ENCODE results near the gene PTGS1.
"Not testable (repeated sequence)": the region's sequence is repeated elsewhere in the genome, so short reads cannot be mapped to it uniquely, and the experiment has no call there.

PTGS1 gene

DNA sequence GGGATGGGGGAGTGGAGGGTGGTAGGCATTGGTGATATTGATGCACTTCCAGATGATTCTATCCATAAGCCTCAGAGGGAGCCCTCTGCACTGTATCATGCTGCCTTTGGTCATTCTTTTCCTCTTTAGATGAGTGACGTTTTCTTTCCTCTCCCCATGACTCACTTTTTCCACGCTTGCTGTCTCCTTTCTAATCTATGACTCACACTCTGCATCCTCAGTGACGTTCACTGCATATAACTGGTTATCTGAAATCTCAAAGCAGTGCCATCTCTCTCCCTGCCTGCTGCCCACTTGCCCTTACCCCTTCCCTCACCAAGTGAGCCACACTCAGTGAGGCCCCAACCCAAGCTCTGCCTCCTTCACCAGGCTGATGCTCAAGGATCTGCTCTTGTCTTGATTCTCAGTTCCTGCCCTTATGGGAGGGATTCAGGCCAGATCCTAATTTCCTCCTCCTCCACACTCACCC is 31.6 kb downstream of the PTGS1 start:
- no peak overlapping the region for H3K27ac ChIP-seq
- TF ChIP-seq, protein P1, sequence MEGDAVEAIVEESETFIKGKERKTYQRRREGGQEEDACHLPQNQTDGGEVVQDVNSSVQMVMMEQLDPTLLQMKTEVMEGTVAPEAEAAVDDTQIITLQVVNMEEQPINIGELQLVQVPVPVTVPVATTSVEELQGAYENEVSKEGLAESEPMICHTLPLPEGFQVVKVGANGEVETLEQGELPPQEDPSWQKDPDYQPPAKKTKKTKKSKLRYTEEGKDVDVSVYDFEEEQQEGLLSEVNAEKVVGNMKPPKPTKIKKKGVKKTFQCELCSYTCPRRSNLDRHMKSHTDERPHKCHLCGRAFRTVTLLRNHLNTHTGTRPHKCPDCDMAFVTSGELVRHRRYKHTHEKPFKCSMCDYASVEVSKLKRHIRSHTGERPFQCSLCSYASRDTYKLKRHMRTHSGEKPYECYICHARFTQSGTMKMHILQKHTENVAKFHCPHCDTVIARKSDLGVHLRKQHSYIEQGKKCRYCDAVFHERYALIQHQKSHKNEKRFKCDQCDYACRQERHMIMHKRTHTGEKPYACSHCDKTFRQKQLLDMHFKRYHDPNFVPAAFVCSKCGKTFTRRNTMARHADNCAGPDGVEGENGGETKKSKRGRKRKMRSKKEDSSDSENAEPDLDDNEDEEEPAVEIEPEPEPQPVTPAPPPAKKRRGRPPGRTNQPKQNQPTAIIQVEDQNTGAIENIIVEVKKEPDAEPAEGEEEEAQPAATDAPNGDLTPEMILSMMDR (IDR thresholded peaks at IDR 0.05): no peak
- TF ChIP-seq ZFX (IDR thresholded peaks at IDR 0.05; ENCODE audit: borderline replicate concordance): no peak

DNA sequence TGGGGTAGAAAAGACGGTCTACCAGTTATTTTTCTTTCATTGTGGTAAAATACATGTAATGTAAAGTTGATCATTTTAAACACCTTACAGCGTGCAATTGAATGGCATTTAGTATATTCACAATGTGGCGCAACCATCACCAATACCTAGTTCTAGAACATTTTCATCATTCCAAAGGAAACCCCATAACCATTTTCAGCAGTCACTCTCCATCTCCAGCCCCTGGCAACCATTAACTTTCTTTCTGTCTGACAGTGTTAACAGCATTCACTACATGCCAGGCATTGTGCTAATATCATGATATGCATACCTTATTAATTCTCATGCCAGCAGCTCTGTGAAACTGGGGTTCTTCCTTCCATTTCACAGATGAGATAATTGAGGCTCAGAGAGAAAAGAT is 32.0 kb downstream of the PTGS1 start:
- TF ChIP-seq, protein P1 (IDR thresholded peaks at IDR 0.05): no peak
- no peak for TF ChIP-seq ZFX (IDR thresholded peaks at IDR 0.05; ENCODE audit: borderline replicate concordance)
- H3K27ac ChIP-seq: no peak overlapping the region

DNA sequence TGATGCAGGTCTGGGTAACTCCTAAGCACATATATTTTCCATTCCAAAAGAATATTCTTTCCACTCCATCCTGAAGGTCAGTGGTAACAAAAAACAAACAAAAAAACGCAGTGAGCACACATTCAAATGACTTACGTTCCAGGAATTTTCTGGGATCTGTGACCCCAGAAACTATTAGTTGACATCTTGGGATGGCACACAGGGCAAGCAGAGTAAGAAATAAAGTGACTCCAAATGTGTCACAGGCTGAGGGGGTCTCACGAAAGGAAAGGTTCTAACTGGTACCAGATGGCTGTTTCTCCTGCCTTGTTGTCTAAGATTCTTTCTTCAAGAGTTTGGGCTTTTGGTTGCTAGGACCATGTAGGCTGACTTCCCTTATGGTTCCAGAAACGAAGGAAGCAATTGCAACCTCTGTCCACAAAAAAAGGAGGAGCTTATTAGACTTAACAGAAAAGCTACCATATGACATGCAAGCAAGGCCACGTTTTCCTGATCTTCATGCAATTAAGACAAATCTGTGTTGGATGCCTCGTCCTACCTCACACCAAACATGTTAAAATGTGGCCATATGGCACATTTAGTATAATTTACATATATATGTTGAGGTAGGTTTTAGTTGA is 32.7 kb downstream of the PTGS1 start:
- H3K27ac ChIP-seq: no peak overlapping the region
- TF ChIP-seq, protein P1 (IDR thresholded peaks at IDR 0.05): no peak
- no peak for TF ChIP-seq ZFX (IDR thresholded peaks at IDR 0.05; ENCODE audit: borderline replicate concordance)

DNA sequence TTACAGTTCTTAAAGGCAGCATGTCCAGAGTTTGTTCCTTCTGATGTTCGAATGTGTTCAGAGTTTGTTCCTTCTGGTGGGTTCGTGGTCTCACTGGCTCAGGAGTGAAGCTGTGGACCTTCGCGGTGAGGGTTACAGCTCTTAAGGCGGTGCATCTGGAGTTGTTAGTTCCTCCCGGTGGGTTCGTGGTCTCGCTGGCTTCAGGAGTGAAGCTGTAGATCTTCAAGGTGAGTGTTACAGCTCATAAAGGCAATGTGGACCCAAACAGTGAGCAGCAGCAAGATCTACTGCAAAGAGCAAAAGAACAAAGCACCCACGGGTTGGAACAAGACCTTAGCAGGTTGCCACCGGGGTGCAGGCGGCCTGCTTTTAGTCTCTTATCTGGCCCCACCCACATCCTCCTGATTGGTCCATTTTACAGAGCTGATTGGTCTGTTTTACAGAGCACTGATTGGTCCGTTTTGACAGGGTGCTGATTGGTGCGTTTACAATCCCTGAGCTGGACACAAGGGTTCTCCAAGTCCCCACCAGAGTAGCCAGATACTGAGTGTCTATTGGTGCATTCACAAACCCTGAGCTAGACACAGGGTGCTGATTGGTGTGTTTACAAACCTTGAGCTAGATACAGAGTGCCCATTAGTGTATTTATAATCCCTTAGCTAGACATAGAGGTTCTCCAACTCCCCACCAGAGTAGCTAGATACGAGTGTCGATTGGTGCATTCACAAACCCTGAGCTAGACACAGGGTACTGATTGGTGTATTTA is 34.7 kb downstream of the PTGS1 start:
- not testable (repeated sequence) for H3K27ac ChIP-seq

DNA sequence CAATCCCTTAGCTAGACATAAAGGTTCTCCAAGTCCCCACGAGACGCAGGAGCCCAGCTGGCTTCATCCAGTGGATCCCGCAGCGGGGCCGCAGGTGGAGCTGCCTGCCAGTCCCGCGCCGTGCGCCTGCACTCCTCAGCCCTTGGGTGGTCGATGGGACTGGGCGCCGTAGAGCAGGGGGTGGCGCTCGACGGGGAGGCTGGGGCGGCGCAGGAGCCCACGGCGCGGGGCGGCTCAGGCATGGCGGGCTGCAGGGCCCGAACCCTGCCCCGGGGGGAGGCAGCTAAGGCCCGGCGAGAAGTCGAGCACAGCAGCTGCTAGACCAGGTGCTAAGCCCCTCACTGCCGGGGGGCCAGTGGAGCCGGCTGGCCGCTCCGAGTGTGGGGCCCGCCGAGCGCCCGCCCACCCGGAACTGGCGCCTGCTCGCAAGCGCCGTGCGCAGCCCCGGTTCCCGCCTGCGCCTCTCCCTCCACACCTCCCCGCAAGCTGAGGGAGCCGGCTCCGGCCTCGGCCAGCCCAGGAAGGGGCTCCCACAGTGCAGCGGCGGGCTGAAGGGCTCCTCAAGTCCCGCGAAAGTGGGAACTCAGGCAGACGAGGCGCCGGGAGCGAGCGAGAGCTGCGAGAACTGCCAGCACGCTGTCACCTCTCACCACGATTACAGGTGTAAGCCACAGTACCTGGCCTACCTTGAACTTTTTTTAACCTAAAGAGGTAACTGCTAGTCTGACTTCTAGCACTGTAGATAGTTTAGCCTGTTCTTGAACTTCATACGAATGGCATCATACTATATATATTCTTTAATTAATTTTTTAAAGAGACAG is 35.5 kb downstream of the PTGS1 start:
- H3K27ac ChIP-seq: no peak overlapping the region

DNA sequence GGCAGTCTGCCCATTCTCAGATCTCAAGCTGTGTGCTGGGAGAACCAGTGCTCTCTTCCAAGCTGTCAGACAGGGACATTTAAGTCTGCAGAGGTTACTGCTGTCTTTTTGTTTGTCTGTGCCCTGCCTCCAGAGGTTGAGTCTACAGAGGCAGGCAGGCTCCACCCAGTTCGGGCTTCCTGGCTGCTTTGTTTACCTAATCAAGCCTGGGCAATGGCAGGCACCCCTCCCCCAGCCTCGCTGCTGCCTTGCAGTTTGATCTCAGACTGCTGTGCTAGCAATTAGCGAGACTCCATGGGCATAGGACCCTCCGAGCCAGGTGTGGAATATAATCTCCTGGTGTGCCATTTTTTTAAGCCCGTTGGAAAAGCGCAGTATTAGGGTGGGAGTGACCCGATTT is 43.3 kb downstream of the PTGS1 start:
- H3K27ac ChIP-seq: not testable (repeated sequence)

More for the DNA sequence above, 35.5 kb downstream of the PTGS1 start:
- no peak for TF ChIP-seq ZFX (IDR thresholded peaks at IDR 0.05; ENCODE audit: borderline replicate concordance)
- TF ChIP-seq, protein P1 (IDR thresholded peaks at IDR 0.05): no peak

DNA sequence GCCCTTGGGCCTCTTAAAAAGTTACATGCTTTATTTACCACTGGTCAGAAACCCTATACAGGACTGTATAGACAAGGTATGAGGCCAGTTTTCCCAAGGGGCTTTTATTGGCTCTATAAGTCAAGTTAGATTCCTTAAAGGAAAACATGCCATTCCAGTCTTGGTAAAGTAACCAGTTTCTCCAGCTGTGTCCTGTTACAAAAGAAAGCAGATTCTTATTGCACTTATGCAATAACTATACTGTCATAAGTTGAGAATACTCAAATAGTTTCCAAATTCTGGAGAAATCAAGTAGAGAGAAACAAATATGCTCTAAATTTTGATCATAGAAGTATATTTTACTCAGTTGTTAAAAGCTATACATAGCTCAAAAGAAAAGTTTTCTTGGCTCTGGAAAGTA is 47.2 kb downstream of the PTGS1 start:
- TF ChIP-seq ZFX (IDR thresholded peaks at IDR 0.05; ENCODE audit: borderline replicate concordance): no peak
- TF ChIP-seq, protein P1 (IDR thresholded peaks at IDR 0.05): no peak
- no peak overlapping the region for H3K27ac ChIP-seq

DNA sequence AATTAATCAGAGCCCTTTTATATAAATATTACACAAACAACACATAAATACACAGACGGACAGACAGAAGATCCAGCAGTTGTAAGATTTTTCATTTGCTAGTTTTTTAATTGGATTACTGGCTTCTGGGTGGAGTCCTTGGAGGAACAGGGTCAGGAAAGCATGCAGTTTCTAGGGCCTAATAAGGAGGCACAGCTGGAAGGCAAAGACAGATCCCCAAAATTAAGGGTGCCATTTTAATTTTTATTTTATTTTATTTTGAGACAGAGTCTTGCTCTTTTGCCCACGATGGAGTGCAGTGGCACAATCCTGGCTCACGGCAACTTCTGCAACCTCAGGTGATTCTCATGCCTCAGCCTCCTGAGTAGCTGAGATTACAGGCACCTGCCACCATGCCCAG is 49.5 kb downstream of the PTGS1 start:
- TF ChIP-seq, protein P1 (IDR thresholded peaks at IDR 0.05): no peak
- no peak for TF ChIP-seq ZFX (IDR thresholded peaks at IDR 0.05; ENCODE audit: borderline replicate concordance)
- no peak overlapping the region for H3K27ac ChIP-seq

All from 22Rv1 (cell line).